ENCODE data around the gene CRYL1.

CRYL1 gene

DNA sequence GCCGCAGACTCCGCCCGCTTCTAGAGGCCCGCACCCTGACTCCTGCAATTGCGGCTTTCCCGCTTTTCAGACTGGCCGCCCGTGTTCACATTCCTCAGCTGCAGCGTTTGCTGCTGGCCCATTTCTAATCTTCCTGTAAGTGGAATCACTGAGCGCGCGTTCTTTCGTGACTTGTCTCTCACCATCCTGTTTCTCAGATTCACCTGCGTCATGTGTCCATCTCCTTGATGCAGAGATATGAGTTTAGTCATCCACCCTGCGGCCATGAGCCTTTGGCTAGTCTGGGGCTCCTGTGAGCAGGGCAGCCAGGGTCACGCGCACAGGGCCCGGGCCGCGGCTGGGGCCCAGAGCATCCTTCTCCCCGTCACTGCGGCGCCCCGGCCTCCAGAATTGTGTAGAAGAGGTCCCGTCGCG is 110.0 kb downstream of the CRYL1 start:
- H4K20me1 ChIP-seq (ENCODE audit: insufficient read depth, low read length), result no peaks in the 10 kb centered on the region
- H2AFZ ChIP-seq (ENCODE audit: low read length), result no peak overlapping the region
- 0 out of 2 replicates have a peak, but pooled peaks cover 2% of the 10 kb centered on the region for H3F3A ChIP-seq (ENCODE audit: insufficient read depth, low read length)
- no peaks in the 10 kb centered on the region for H3K9me2 ChIP-seq (replicated peaks; ENCODE audit: insufficient read depth, low read length)
- H3K79me2 ChIP-seq (ENCODE audit: low read length), result no peaks in the 10 kb centered on the region
- H3K27me3 ChIP-seq (replicated peaks; ENCODE audit: insufficient read depth, low read length), result no peaks in the 10 kb centered on the region
- H3K4me2 ChIP-seq (ENCODE audit: low read depth, low read length), result no peak overlapping the region
- no peaks in the 10 kb centered on the region for H3K36me3 ChIP-seq (replicated peaks; ENCODE audit: insufficient read depth, low read length)
- DNase-seq, result no peak
- no peak overlapping the region for H3K27ac ChIP-seq (ENCODE audit: low read length)
- TF ChIP-seq EZH2 (optimal IDR thresholded peaks at IDR 0.05; ENCODE audit: low read depth, low read length) (no peak), EZH2phosphoT487 (IDR thresholded peaks at IDR 0.05; ENCODE audit: low read length) (no peak), CTCF (IDR thresholded peaks at IDR 0.05; ENCODE audit: low read length) (no peak)
- H3K9ac ChIP-seq (ENCODE audit: low read length), result no peak overlapping the region
- no peak overlapping the region for H3K4me3 ChIP-seq (ENCODE audit: low read length)
- peaks cover 16% of the 10 kb centered on the region for H3K4me1 ChIP-seq (ENCODE audit: low read length)
- no peaks in the 10 kb centered on the region for H3K9me3 ChIP-seq (replicated peaks; ENCODE audit: insufficient read depth, low read length)

- no peak overlapping the region for H3K27ac ChIP-seq (ENCODE audit: low read length)
- no peak overlapping the region for H2AFZ ChIP-seq (ENCODE audit: low read length)
- H3F3A ChIP-seq (ENCODE audit: insufficient read depth, low read length), result 0 out of 2 replicates have a peak, but pooled peaks cover 2% of the 10 kb centered on the region
- no peak overlapping the region for H3K4me2 ChIP-seq (ENCODE audit: low read depth, low read length)
- DNase-seq, result no peak
- H3K4me1 ChIP-seq (ENCODE audit: low read length), result peaks cover 15% of the 10 kb centered on the region
- no peaks in the 10 kb centered on the region for H3K79me2 ChIP-seq (ENCODE audit: low read length)
- H3K36me3 ChIP-seq (replicated peaks; ENCODE audit: insufficient read depth, low read length), result no peaks in the 10 kb centered on the region
- H4K20me1 ChIP-seq (ENCODE audit: insufficient read depth, low read length), result no peaks in the 10 kb centered on the region
- H3K9ac ChIP-seq (ENCODE audit: low read length), result no peak overlapping the region
- TF ChIP-seq EZH2phosphoT487 (IDR thresholded peaks at IDR 0.05; ENCODE audit: low read length), result no peak
- H3K9me3 ChIP-seq (replicated peaks; ENCODE audit: insufficient read depth, low read length), result no peaks in the 10 kb centered on the region
- no peaks in the 10 kb centered on the region for H3K9me2 ChIP-seq (replicated peaks; ENCODE audit: insufficient read depth, low read length)
- H3K27me3 ChIP-seq (replicated peaks; ENCODE audit: insufficient read depth, low read length), result no peaks in the 10 kb centered on the region
- H3K4me3 ChIP-seq (ENCODE audit: low read length), result no peak overlapping the region
Measured at GRCh38 chr13:20415306-20415679, 110.4 kb downstream of the CRYL1 start.

DNA sequence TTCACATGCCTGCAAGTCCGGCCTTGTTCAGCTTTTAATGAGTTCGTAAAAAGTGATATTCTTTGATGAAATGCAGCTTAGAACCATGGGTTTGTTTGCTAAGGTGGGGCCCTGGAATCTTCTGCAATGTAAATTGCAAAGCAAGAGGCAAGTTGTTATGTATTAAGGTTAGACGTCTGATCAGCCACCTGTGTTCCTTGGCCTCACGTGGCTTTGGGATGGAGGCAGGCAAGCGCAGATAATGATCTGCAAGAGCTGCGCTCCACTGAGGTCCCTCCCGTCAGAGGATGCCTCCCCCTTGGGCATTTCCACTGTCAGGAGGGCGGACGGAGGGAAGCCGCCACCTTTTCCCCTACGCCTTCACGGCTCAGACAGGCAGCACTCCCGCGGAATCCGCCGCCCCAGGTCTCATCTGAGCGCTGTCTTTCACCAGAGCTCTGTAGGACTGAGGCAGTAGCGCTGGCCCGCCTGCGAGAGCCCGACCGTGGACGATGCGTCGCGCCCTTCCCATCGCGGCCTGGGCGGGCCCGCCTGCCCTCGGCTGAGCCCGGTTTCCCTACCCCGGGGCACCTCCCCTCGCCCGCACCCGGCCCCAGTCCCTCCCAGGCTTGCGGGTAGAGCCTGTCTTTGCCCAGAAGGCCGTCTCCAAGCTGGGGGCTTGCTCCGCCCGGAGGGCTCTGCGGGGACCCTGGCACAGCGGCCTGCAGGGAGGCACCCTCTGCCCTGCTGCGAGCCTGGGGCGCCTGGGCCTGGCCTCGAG is 110.9 kb downstream of the CRYL1 start:
- H3K4me2 ChIP-seq (ENCODE audit: low read depth, low read length), result no peak overlapping the region
- no peak for TF ChIP-seq CTCF (IDR thresholded peaks at IDR 0.05; ENCODE audit: low read length)
- TF ChIP-seq EZH2 (optimal IDR thresholded peaks at IDR 0.05; ENCODE audit: low read depth, low read length), result no peak
- TF ChIP-seq EZH2phosphoT487 (IDR thresholded peaks at IDR 0.05; ENCODE audit: low read length), result no peak
- DNase-seq, result no peak
- H3F3A ChIP-seq (ENCODE audit: insufficient read depth, low read length), result 0 out of 2 replicates have a peak, but pooled peaks cover 2% of the 10 kb centered on the region
- no peaks in the 10 kb centered on the region for H3K36me3 ChIP-seq (replicated peaks; ENCODE audit: insufficient read depth, low read length)
- H3K27me3 ChIP-seq (replicated peaks; ENCODE audit: insufficient read depth, low read length), result no peaks in the 10 kb centered on the region
- H4K20me1 ChIP-seq (ENCODE audit: insufficient read depth, low read length), result no peaks in the 10 kb centered on the region
- no peak overlapping the region for H3K4me3 ChIP-seq (ENCODE audit: low read length)
- no peaks in the 10 kb centered on the region for H3K79me2 ChIP-seq (ENCODE audit: low read length)
- peaks cover 10% of the 10 kb centered on the region for H3K4me1 ChIP-seq (ENCODE audit: low read length)
- no peak overlapping the region for H2AFZ ChIP-seq (ENCODE audit: low read length)
- H3K9me3 ChIP-seq (replicated peaks; ENCODE audit: insufficient read depth, low read length), result no peaks in the 10 kb centered on the region
- no peaks in the 10 kb centered on the region for H3K9me2 ChIP-seq (replicated peaks; ENCODE audit: insufficient read depth, low read length)
- no peak overlapping the region for H3K9ac ChIP-seq (ENCODE audit: low read length)
- H3K27ac ChIP-seq (ENCODE audit: low read length), result no peak overlapping the region

All from MM.1S (cell line).